A673 (cell line): ENCODE measurements around the gene PHF3. TPM values are rescaled to one million over a fixed set of nuclear protein-coding genes. Genes with fewer than 3 reads are reported as not detected.

Source experiments
- BruUV-seq: library from RNA; stranded (reverse); fragments of 400-500 nt; replicated peaks from 2 replicates; lab custom pipeline; 2021; lab: Mats Ljungman, UMichigan
- CTCF ChIA-PET: fragments of 300-600 bp; sonication (Branson Sonifier 250); formaldehyde crosslinking; loops from one replicate; lab custom pipeline; 2022; ENCODE audit warnings: antibody characterized with exemption; lab: Charles Lee
- POLR2A ChIA-PET: fragments of 300-600 bp; sonication (Branson Sonifier 250); formaldehyde crosslinking; loops from one replicate; lab custom pipeline; 2022; ENCODE audit warnings: antibody characterized with exemption; ENCODE audit not compliant: low non-redundant PET; lab: Charles Lee
- DNase-seq: peaks from one replicate; pipeline ENCODE4 v3.0.0-alpha.2; 2015; ENCODE audit warnings: low spot score
- H3K27ac ChIP-seq: fragments of 200-600 bp; sonication (generic); 2 replicates; pipeline ENCODE4 v1.5.1; 2016; ENCODE audit warnings: mixed run types, low read depth, mild to moderate bottlenecking, mixed read lengths, antibody characterized with exemption, low read length; ENCODE audit not compliant: poor library complexity, severe bottlenecking
- H3K27me3 ChIP-seq: fragments of 200-600 bp; sonication (generic); replicated peaks from 2 replicates; pipeline ENCODE4 v1.6.1; 2017; ENCODE audit warnings: mixed run types, low read depth, mild to moderate bottlenecking, mixed read lengths, antibody characterized with exemption, low read length; ENCODE audit not compliant: insufficient read depth, poor library complexity
- H3K36me3 ChIP-seq: fragments of 200-600 bp; sonication (generic); 2 replicates; pipeline ENCODE4 v1.6.1; 2016; ENCODE audit warnings: mixed run types, mild to moderate bottlenecking, mixed read lengths, antibody characterized with exemption, low read length; ENCODE audit not compliant: insufficient read depth, poor library complexity, severe bottlenecking
- H3K4me1 ChIP-seq: fragments of 200-600 bp; sonication (generic); 2 replicates; pipeline ENCODE4 v1.6.1; 2017; ENCODE audit warnings: mixed run types, mild to moderate bottlenecking, mixed read lengths, antibody characterized with exemption, low read length; ENCODE audit not compliant: insufficient read depth, poor library complexity, severe bottlenecking
- H3K4me3 ChIP-seq: fragments of 200-600 bp; sonication (generic); 2 replicates; pipeline ENCODE4 v1.5.1; 2016; ENCODE audit warnings: low read depth, mixed run types, mild to moderate bottlenecking, mixed read lengths, low read length; ENCODE audit not compliant: poor library complexity, severe bottlenecking
- H3K9me3 ChIP-seq: fragments of 200-600 bp; sonication (generic); 2 replicates; pipeline ENCODE4 v1.6.1; 2016; ENCODE audit warnings: mixed run types, low read depth, mild to moderate bottlenecking, mixed read lengths, antibody characterized with exemption, low read length; ENCODE audit not compliant: poor library complexity, severe bottlenecking
- EZH2 ChIP-seq: fragments of 200-600 bp; sonication (generic); IDR thresholded peaks from 2 replicates; pipeline ENCODE4 v1.6.1; 2017; ENCODE audit warnings: borderline replicate concordance, low read depth, mild to moderate bottlenecking, mixed read lengths, antibody characterized with exemption, low read length; ENCODE audit not compliant: poor library complexity, severe bottlenecking
- intact Hi-C: fragments of 100-400 bp; cut with micrococcal nuclease; formaldehyde crosslinking; loops from one replicate; pipeline ENCODE4 v1.10.0; 2022; ENCODE audit not compliant: unreplicated experiment
- total RNA-seq: library from RNA; stranded (reverse); gene quantifications from 2 replicates; pipeline ENCODE4 v1.2.3, GENCODE V29; 2021
- TF ChIP-seq, protein P1 (sequence below): fragments of 300-800, 200-600 bp; sonication (generic); conservative IDR thresholded peaks from 2 replicates; pipeline ENCODE4 v1.5.1; 2017; ENCODE audit warnings: low read depth, mild to moderate bottlenecking, antibody characterized with exemption, low read length, moderate library complexity, mixed read lengths

Gene PHF3
- total RNA-seq, 1 experiment from 2014 or later = 52.0 TPM

- TF ChIP-seq EZH2 = no peak
- TF ChIP-seq, protein P1, sequence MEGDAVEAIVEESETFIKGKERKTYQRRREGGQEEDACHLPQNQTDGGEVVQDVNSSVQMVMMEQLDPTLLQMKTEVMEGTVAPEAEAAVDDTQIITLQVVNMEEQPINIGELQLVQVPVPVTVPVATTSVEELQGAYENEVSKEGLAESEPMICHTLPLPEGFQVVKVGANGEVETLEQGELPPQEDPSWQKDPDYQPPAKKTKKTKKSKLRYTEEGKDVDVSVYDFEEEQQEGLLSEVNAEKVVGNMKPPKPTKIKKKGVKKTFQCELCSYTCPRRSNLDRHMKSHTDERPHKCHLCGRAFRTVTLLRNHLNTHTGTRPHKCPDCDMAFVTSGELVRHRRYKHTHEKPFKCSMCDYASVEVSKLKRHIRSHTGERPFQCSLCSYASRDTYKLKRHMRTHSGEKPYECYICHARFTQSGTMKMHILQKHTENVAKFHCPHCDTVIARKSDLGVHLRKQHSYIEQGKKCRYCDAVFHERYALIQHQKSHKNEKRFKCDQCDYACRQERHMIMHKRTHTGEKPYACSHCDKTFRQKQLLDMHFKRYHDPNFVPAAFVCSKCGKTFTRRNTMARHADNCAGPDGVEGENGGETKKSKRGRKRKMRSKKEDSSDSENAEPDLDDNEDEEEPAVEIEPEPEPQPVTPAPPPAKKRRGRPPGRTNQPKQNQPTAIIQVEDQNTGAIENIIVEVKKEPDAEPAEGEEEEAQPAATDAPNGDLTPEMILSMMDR = no peak
- Histone ChIP-seq H3K9me3 (no peaks in the 10 kb centered on the region), H3K27me3 (no peaks in the 10 kb centered on the region), H3K4me3 (no peak overlapping the region), H3K4me1 (no peaks in the 10 kb centered on the region), H3K27ac (no peak overlapping the region), H3K36me3 (peaks cover 13% of the 10 kb centered on the region)
- ChIA-PET CTCF (no interaction called here), POLR2A (no interaction called here)
- intact Hi-C loops = no loop called here
- no peak for DNase-seq
- BruUV-seq = no TSS peak
Observed at GRCh38 chr6:63685446-63686379, 50.1 kb downstream of the PHF3 start.

GRCh38 chr6:63689421-63689820 is 53.8 kb downstream of the PHF3 start:
- peak; percentile 5 for DNase-seq
- Histone ChIP-seq H3K27me3 (no peaks in the 10 kb centered on the region), H3K9me3 (no peaks in the 10 kb centered on the region), H3K27ac (no peak overlapping the region), H3K36me3 (peaks cover 8% of the 10 kb centered on the region), H3K4me1 (no peaks in the 10 kb centered on the region), H3K4me3 (no peak overlapping the region)
- TF ChIP-seq, protein P1 = peak; percentile 18; the same call in 1 of the 2 replicates
- TF ChIP-seq EZH2 = no peak
- no TSS peak for BruUV-seq
- ChIA-PET CTCF (no interaction called here), POLR2A (no interaction called here)
- intact Hi-C loops = no loop called here

- Histone ChIP-seq H3K4me1 (no peaks in the 10 kb centered on the region), H3K4me3 (no peak overlapping the region), H3K27me3 (no peaks in the 10 kb centered on the region), H3K36me3 (no peaks in the 10 kb centered on the region), H3K9me3 (no peaks in the 10 kb centered on the region), H3K27ac (no peak overlapping the region)
- TF ChIP-seq, protein P1 = no peak
- TF ChIP-seq EZH2 = no peak
- ChIA-PET POLR2A (no interaction called here), CTCF (no interaction called here)
- intact Hi-C loops = no loop called here
- BruUV-seq = no TSS peak
- no peak for DNase-seq
Observed at GRCh38 chr6:63690221-63690620, 54.6 kb downstream of the PHF3 start.
